B cell (primary cell): ENCODE results near the gene FAM72A. TPM values are rescaled to one million over a fixed set of nuclear protein-coding genes. Genes with fewer than 3 reads are reported as not detected.
"Not testable (repeated sequence)": the region's sequence is repeated elsewhere in the genome, so short reads cannot be mapped to it uniquely, and the experiment has no call there.

Experiments used
- ATAC-seq: fragments of 200-7000 bp; cut with Tn5 transposase; one replicate; pipeline ENCODE4 v1.10.0; 2021; ENCODE audit warnings: low read depth, mild to moderate bottlenecking, moderate number of reproducible peaks, moderate library complexity
- CTCF ChIA-PET: fragments of 350-600 bp; sonication (Branson Sonifier 250); formaldehyde crosslinking; loops from one replicate; lab custom pipeline; 2021; ENCODE audit warnings: antibody characterized with exemption, inconsistent platforms; lab: Charles Lee
- POLR2A ChIA-PET: fragments of 350-600 bp; sonication (Branson Sonifier 250); formaldehyde crosslinking; loops from one replicate; lab custom pipeline; 2021; ENCODE audit warnings: antibody characterized with exemption; lab: Charles Lee
- DNase-seq: peaks from one replicate; pipeline ENCODE4 v3.0.0; 2013
- H2AFZ ChIP-seq: 2 replicates; pipeline ENCODE4 v1.6.1; 2012; ENCODE audit warnings: mild to moderate bottlenecking, low read depth, low read length; ENCODE audit not compliant: insufficient read depth, poor library complexity, severe bottlenecking
- H3K27ac ChIP-seq, 2 donors: 1 replicate in 1 of 2; 2 replicates in 1 of 2; pipeline ENCODE4 v1.5.1; 2012 to 2013; ENCODE audit warnings: low read length in 2 of 2, mild to moderate bottlenecking in 2 of 2, moderate library complexity in 1 of 2
- H3K27me3 ChIP-seq, 4 experiments: fragments of 200-600 bp in 1 of 4; sonication (generic) in 1 of 4; replicated peaks in 1 of 4; 1 replicate in 2 of 4; 2 replicates in 2 of 4; pipeline versions ENCODE4 v1.6.1 to v1.7.0; 2013 to 2016; ENCODE audit warnings: low read length in 3 of 4, mild to moderate bottlenecking in 2 of 4, mixed read lengths in 1 of 4, moderate library complexity in 1 of 4; ENCODE audit not compliant: insufficient read depth in 4 of 4, control insufficient read depth in 3 of 4; ENCODE audit errors: control extremely low read depth in 1 of 4
- H3K36me3 ChIP-seq, 2 experiments: replicated peaks in 1 of 2; 1 replicate in 1 of 2; 2 replicates in 1 of 2; pipeline versions ENCODE4 v1.6.1 to v1.7.1; 2013; ENCODE audit warnings: low read length in 1 of 2; ENCODE audit not compliant: insufficient read depth in 2 of 2, control insufficient read depth in 1 of 2; ENCODE audit errors: control extremely low read depth in 1 of 2, extremely low read depth in 1 of 2
- H3K4me1 ChIP-seq, 2 donors: fragments of 200-600 bp in 1 of 2; sonication (generic) in 1 of 2; 1 replicate in 1 of 2; 2 replicates in 1 of 2; pipeline versions ENCODE4 v1.5.1 to v1.6.1; 2013 to 2017; ENCODE audit warnings: low read length in 2 of 2; ENCODE audit not compliant: control insufficient read depth in 2 of 2, insufficient read depth in 2 of 2
- H3K4me2 ChIP-seq: replicated peaks from 2 replicates; pipeline ENCODE3; 2012; ENCODE audit warnings: mild to moderate bottlenecking, low read depth, low read length; ENCODE audit not compliant: poor library complexity, severe bottlenecking
- H3K4me3 ChIP-seq, 5 experiments: fragments of 200-600 bp in 1 of 5; sonication (generic) in 1 of 5; 1 replicate in 3 of 5; 2 replicates in 2 of 5; pipeline versions ENCODE4 v1.5.1 to v1.7.0; 2011 to 2016; ENCODE audit warnings: low read length in 4 of 5, mild to moderate bottlenecking in 4 of 5, low read depth in 2 of 5, control low read depth in 1 of 5, moderate library complexity in 1 of 5; ENCODE audit not compliant: insufficient read depth in 1 of 5; ENCODE audit errors: control extremely low read depth in 1 of 5, extremely low read depth in 1 of 5
- H3K79me2 ChIP-seq: fragments of 200-600 bp; sonication (generic); one replicate; pipeline ENCODE4 v1.6.0; 2016; ENCODE audit warnings: low read length; ENCODE audit not compliant: control insufficient read depth, insufficient read depth
- H3K9ac ChIP-seq: fragments of 200-600 bp; sonication (generic); 2 replicates; pipeline ENCODE4 v1.6.1; 2017; ENCODE audit warnings: mild to moderate bottlenecking, low read length, moderate library complexity
- H3K9me3 ChIP-seq, 3 donors: one replicate each; pipeline versions ENCODE4 v1.6.1 to v1.7.1; 2013; ENCODE audit warnings: low read length in 2 of 3; ENCODE audit not compliant: control insufficient read depth in 2 of 3, insufficient read depth in 1 of 3; ENCODE audit errors: control extremely low read depth in 1 of 3
- H4K20me1 ChIP-seq: 2 replicates; pipeline ENCODE4 v1.6.0; 2012; ENCODE audit warnings: mild to moderate bottlenecking, low read length; ENCODE audit not compliant: insufficient read depth, control insufficient read depth, poor library complexity, severe bottlenecking
- H3K27ac Mint-ChIP-seq: one replicate; pipeline ENCODE4 v1.8.0; 2021; ENCODE audit warnings: mixed read lengths
- H3K27me3 Mint-ChIP-seq: one replicate; pipeline ENCODE4 v1.8.0; 2021; ENCODE audit warnings: mixed read lengths
- H3K4me1 Mint-ChIP-seq: one replicate; pipeline ENCODE4 v1.8.0; 2021; ENCODE audit warnings: mixed read lengths
- H3K4me3 Mint-ChIP-seq: one replicate; pipeline ENCODE4 v1.8.0; 2021; ENCODE audit warnings: mixed read lengths
- H3K9me3 Mint-ChIP-seq: one replicate; pipeline ENCODE4 v1.8.0; 2022; ENCODE audit warnings: mixed read lengths; ENCODE audit not compliant: insufficient read depth
- WGBS: methylation state at CpG from one replicate; pipeline ENCODE4 v1.1.5; 2013; ENCODE audit warnings: missing lambda C conversion rate; ENCODE audit not compliant: insufficient coverage; 5-methylcytosine and 5-hydroxymethylcytosine counted together
- intact Hi-C: fragments of 100-400 bp; cut with micrococcal nuclease; formaldehyde crosslinking; loops from one replicate; pipeline ENCODE4 v1.10.0; 2022
- polyA plus RNA-seq: library from polyadenylated mRNA; depleted of rRNA; stranded (reverse); fragments of >200 nt; gene quantifications from 2 replicates; pipeline ENCODE4 v1.2.3, GENCODE V29; 2012
- total RNA-seq, 2 donors: library from RNA; stranded (reverse); fragments of 120-200 nt in 1 of 2; gene quantifications; 1 replicate in 1 of 2; 2 replicates in 1 of 2; pipeline versions ENCODE4 v1.2.3 to v1.2.4, GENCODE V29; 2013 to 2022

The FAM72A gene
- total and polyA plus RNA-seq, 2 donors (not counting 1 experiment from before 2014, with no cell fraction given), result 1.7 to 1.8 TPM

- H3K9me3 ChIP-seq, intact Hi-C loops, ATAC-seq, H3K4me2 ChIP-seq, POLR2A ChIA-PET, H3K4me3 ChIP-seq, H3K4me1 Mint-ChIP-seq, H3K27me3 Mint-ChIP-seq, H3K36me3 ChIP-seq, H3K27ac Mint-ChIP-seq, H3K79me2 ChIP-seq, H2AFZ ChIP-seq, H3K9ac ChIP-seq, H4K20me1 ChIP-seq, DNase-seq, H3K27me3 ChIP-seq, H3K4me3 Mint-ChIP-seq, H3K9me3 Mint-ChIP-seq, H3K4me1 ChIP-seq, H3K27ac ChIP-seq, CTCF ChIA-PET: not testable (repeated sequence)
- no CpG with 5 or more reads among the region's 7 CpGs for WGBS
Measured at GRCh38 chr1:206174182-206174868, 28.3 kb downstream of the FAM72A start.

GRCh38 chr1:206173110-206173719, 29.4 kb downstream of the FAM72A start:
- H3K9me3 Mint-ChIP-seq, DNase-seq, H3K79me2 ChIP-seq, H3K9ac ChIP-seq, H3K27ac ChIP-seq, H3K4me3 Mint-ChIP-seq, H4K20me1 ChIP-seq, POLR2A ChIA-PET, H3K27ac Mint-ChIP-seq, H3K27me3 Mint-ChIP-seq, CTCF ChIA-PET, ATAC-seq, H3K4me3 ChIP-seq, H3K9me3 ChIP-seq, H3K36me3 ChIP-seq, H3K27me3 ChIP-seq, H3K4me1 ChIP-seq, H3K4me2 ChIP-seq, H3K4me1 Mint-ChIP-seq, intact Hi-C loops, H2AFZ ChIP-seq: not testable (repeated sequence)
- WGBS, result no CpG with 5 or more reads among the region's 2 CpGs

- H3K4me3 ChIP-seq, H3K4me1 ChIP-seq, H3K9me3 Mint-ChIP-seq, H3K9ac ChIP-seq, H2AFZ ChIP-seq, H3K27me3 ChIP-seq, H3K27me3 Mint-ChIP-seq, H3K27ac Mint-ChIP-seq, intact Hi-C loops, ATAC-seq, H3K4me2 ChIP-seq, H3K36me3 ChIP-seq, H3K4me1 Mint-ChIP-seq, H3K27ac ChIP-seq, H3K79me2 ChIP-seq, POLR2A ChIA-PET, DNase-seq, CTCF ChIA-PET, H4K20me1 ChIP-seq, H3K9me3 ChIP-seq, H3K4me3 Mint-ChIP-seq: not testable (repeated sequence)
- WGBS, result no CpG with 5 or more reads among the region's 3 CpGs
Measured at GRCh38 chr1:206169794-206170193, 32.8 kb downstream of the FAM72A start.
